ENCODE measurements around the gene ALKBH6. TPM values are rescaled to one million over a fixed set of nuclear protein-coding genes. Genes with fewer than 3 reads are reported as not detected.

The ALKBH6 gene
- total and polyA plus RNA-seq, 8 donors: 8.8 to 187 (median 19.7) TPM

DNA sequence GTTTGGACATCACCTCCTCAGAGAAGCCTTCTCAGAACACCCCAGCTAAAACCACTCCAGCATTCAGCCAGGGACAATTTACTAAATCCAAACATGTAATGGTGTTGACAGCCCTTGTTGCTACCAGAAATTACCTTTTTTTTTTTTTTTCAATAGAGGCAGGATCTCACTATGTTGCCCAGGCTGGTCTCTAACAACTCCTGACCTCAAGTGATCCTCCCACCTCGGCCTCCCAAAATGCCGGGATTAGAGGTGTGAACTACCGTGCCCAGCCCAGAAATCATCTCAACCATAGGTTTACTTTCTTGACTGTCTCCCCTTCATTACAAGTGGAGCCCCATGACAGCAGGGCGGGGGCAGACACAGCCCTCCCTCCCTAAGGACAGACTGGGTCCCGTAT is 9.4 kb upstream of the ALKBH6 start:
- Histone ChIP-seq H3K9me3 (no peaks in the 10 kb centered on the region), H3K27ac (no peak overlapping the region), H3K36me3 (peaks cover 11 to 97% (median 72%) of the 10 kb centered on the region in 4 donors), H3K27me3 (no peaks in the 10 kb centered on the region), H3K4me1 (no peaks in the 10 kb centered on the region), H3K4me3 (no peak overlapping the region)
- WGBS, 5 donors: 86 to 94% (median 90%) methylated on average over 5 of the region's 5 CpGs
- TF ChIP-seq CTCF (IDR thresholded peaks at IDR 0.05) (no peak), POLR2A (IDR thresholded peaks at IDR 0.05) (no peak), POLR2AphosphoS5 (IDR thresholded peaks at IDR 0.05) (no peak), EP300 (IDR thresholded peaks at IDR 0.05) (no peak)
- intact Hi-C loops (cut with DNase I; ENCODE audit: low total_unique reads): no loop called here
- no peak for DNase-seq

- DNase-seq: no peak
- Histone ChIP-seq H3K9me3 (no peaks in the 10 kb centered on the region), H3K36me3 (peaks cover 11 to 84% (median 60%) of the 10 kb centered on the region in 4 donors), H3K4me1 (peaks cover 4 to 8% (median 6%) of the 10 kb centered on the region in 4 donors), H3K4me3 (no peak overlapping the region), H3K27me3 (no peaks in the 10 kb centered on the region), H3K27ac (no peak overlapping the region)
- TF ChIP-seq POLR2AphosphoS5 (IDR thresholded peaks at IDR 0.05) (no peak), EP300 (IDR thresholded peaks at IDR 0.05) (no peak)
- WGBS, 5 donors: 88 to 93% (median 92%) methylated on average over 21 to 22 of the region's 22 CpGs
- intact Hi-C loops (cut with DNase I; ENCODE audit: low total_unique reads): no loop called here
These were observed 5.2 kb upstream of the ALKBH6 start for GRCh38 chr19:36019061-36019670.

GRCh38 chr19:36013280-36014011 is 567 bp downstream of the ALKBH6 start:
- no peak for DNase-seq
- WGBS, 5 donors: 27 to 32% (median 29%) methylated on average over 15 of the region's 15 CpGs
- Histone ChIP-seq H3K27me3 (no peaks in the 10 kb centered on the region), H3K27ac (peak overlapping the region; percentile 75 to 92 (median 90)), H3K4me3 (peak overlapping the region; percentile 65 to 83 (median 70)), H3K9me3 (no peaks in the 10 kb centered on the region), H3K4me1 (peaks cover 21 to 38% (median 31%) of the 10 kb centered on the region in 4 donors), H3K36me3 (peaks cover 0 to 30% (median 20%) of the 10 kb centered on the region in 4 donors)
- intact Hi-C loops (cut with DNase I; ENCODE audit: low total_unique reads): no loop called here
- TF ChIP-seq CTCF (IDR thresholded peaks at IDR 0.05): no peak
- no peak for TF ChIP-seq POLR2AphosphoS5 (IDR thresholded peaks at IDR 0.05)
- no peak for TF ChIP-seq EP300 (IDR thresholded peaks at IDR 0.05)
- no peak for TF ChIP-seq POLR2A (IDR thresholded peaks at IDR 0.05)

DNA sequence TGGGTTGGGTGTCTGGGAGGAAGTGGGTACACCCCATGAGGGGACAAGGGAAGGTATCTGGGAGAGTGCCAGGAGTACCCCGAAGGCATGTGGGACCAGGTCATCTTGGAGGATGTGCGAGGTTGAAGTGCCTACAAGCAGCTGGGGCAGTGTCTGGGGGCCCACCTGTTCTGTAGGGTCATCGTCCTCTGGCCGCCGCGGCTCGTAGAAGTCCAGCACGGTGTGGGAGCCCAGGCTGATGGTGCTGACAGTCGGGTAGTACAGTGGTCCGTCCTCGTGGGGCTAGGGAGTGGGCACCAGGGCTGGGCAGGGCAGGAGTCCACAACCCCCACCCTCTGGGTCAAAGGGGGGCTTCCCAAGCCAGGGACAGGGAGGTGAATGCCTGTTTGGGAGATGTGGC is 3.6 kb downstream of the ALKBH6 start:
- Histone ChIP-seq H3K4me3 (no peak overlapping the region), H3K27ac (peak overlapping the region in 1 of 5 donors; percentile 84), H3K27me3 (no peaks in the 10 kb centered on the region), H3K4me1 (peaks cover 21 to 49% (median 36%) of the 10 kb centered on the region in 4 donors), H3K9me3 (no peaks in the 10 kb centered on the region), H3K36me3 (peaks cover 0 to 4% (median 0%) of the 10 kb centered on the region in 4 donors)
- TF ChIP-seq CTCF (IDR thresholded peaks at IDR 0.05): no peak
- TF ChIP-seq EP300 (IDR thresholded peaks at IDR 0.05): no peak
- no peak for TF ChIP-seq POLR2AphosphoS5 (IDR thresholded peaks at IDR 0.05)
- TF ChIP-seq POLR2A (IDR thresholded peaks at IDR 0.05): no peak
- 90 to 96% (median 95%) methylated on average over 2 to 11 of the region's 11 CpGs for WGBS, 5 donors
- intact Hi-C loops (cut with DNase I; ENCODE audit: low total_unique reads): no loop called here
- DNase-seq: no peak
